ENCODE data around the gene UVRAG. TPM values are rescaled to one million over a fixed set of nuclear protein-coding genes. Genes with fewer than 3 reads are reported as not detected.

The UVRAG gene
- total and polyA plus RNA-seq, 2 of the 4 experiments (the other 2 are of a cell fraction) = 5.6 to 10.9 TPM

DNA sequence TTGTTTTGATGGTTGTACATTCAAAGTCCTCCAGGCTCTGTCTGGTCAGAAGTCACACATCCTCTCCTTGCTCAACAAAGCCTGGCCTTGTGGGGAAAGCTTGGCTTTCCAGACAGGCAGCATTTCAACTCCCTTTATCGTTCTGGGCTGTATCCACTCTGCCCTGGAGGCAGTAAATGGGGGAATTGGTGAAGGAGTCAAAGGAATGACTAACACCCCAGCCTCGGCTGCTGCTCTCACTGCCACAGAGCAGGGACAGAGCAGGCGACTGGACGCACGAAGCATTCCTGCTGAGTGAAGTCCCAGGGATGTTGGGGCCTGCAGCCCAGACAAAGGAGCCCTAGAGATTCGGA lies 338.5 kb downstream of the UVRAG start:
- H3K14ac ChIP-seq (replicated peaks; ENCODE audit: low read depth, low read length) = no peak overlapping the region
- H3K4me3 ChIP-seq (ENCODE audit: insufficient read depth, low read depth, low read length) = no peak overlapping the region
- no peaks in the 10 kb centered on the region for H4K20me1 ChIP-seq (ENCODE audit: insufficient read depth, low read length)
- H3K79me1 ChIP-seq (ENCODE audit: low read depth in 1 of 2, low read length in 2 of 2) = no peaks in the 10 kb centered on the region
- H3K18ac ChIP-seq (ENCODE audit: low read depth, low read length) = no peak overlapping the region
- H3K9me1 ChIP-seq (ENCODE audit: insufficient read depth, low read length) = peaks cover 3% of the 10 kb centered on the region; the same call in 1 of the 2 replicates
- no peaks in the 10 kb centered on the region for H3K36me3 ChIP-seq (ENCODE audit: control insufficient read depth, insufficient read depth, low read length)
- no peak overlapping the region for H2BK5ac ChIP-seq (ENCODE audit: low read depth, low read length, poor library complexity, severe bottlenecking)
- no peak overlapping the region for H3K27ac ChIP-seq (ENCODE audit: insufficient read depth, low read length)
- H3K27me3 ChIP-seq (ENCODE audit: control insufficient read depth, insufficient read depth, low read length) = peaks cover 20% of the 10 kb centered on the region
- no peak overlapping the region for H3K9ac ChIP-seq (ENCODE audit: low read depth, low read length)
- H3K9me3 ChIP-seq (ENCODE audit: control insufficient read depth, insufficient read depth, low read length) = no peaks in the 10 kb centered on the region
- H2BK20ac ChIP-seq (ENCODE audit: low read depth, low read length) = no peak overlapping the region
- H3K56ac ChIP-seq (ENCODE audit: extremely low read depth, insufficient read depth, low read length) = no peak overlapping the region
- BruUV-seq (replicated peaks) = no TSS peak
- H4K8ac ChIP-seq (ENCODE audit: low read depth in 2 of 2, low read length in 2 of 2) = no peak overlapping the region
- H4K5ac ChIP-seq (ENCODE audit: low read depth, low read length) = no peak overlapping the region
- H2AK9ac ChIP-seq (replicated peaks; ENCODE audit: low read depth, low read length, poor library complexity) = no peak overlapping the region
- peak; percentile 61 for ATAC-seq (ENCODE audit: low read depth)
- TF ChIP-seq MAFK (IDR thresholded peaks at IDR 0.05; ENCODE audit: low read depth, low read length) (no peak), BHLHE40 (IDR thresholded peaks at IDR 0.05; ENCODE audit: low read depth, low read length) (no peak), CEBPB (IDR thresholded peaks at IDR 0.05; ENCODE audit: low read depth, low read length) (no peak), MXI1 (IDR thresholded peaks at IDR 0.05; ENCODE audit: borderline replicate concordance, low read depth, low read length) (no peak), RAD21 (IDR thresholded peaks at IDR 0.05; ENCODE audit: low read length) (no peak), RCOR1 (IDR thresholded peaks at IDR 0.05; ENCODE audit: insufficient replicate concordance, low read length) (no peak), FOS (IDR thresholded peaks at IDR 0.05; ENCODE audit: low read depth, low read length) (no peak), POLR2A (IDR thresholded peaks at IDR 0.05; ENCODE audit: low read depth, low read length) (no peak), SMC3 (IDR thresholded peaks at IDR 0.05; ENCODE audit: low read depth, low read length) (no peak), CHD1 (IDR thresholded peaks at IDR 0.05; ENCODE audit: low read depth, low read length) (no peak), NFE2L2 (IDR thresholded peaks at IDR 0.05; ENCODE audit: low read depth, low read length) (no peak), MAZ (IDR thresholded peaks at IDR 0.05; ENCODE audit: borderline replicate concordance, low read depth, low read length) (no peak), RFX5 (IDR thresholded peaks at IDR 0.05; ENCODE audit: low read depth, low read length) (no peak)
- TF ChIP-seq, protein P1, sequence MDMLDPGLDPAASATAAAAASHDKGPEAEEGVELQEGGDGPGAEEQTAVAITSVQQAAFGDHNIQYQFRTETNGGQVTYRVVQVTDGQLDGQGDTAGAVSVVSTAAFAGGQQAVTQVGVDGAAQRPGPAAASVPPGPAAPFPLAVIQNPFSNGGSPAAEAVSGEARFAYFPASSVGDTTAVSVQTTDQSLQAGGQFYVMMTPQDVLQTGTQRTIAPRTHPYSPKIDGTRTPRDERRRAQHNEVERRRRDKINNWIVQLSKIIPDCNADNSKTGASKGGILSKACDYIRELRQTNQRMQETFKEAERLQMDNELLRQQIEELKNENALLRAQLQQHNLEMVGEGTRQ (IDR thresholded peaks at IDR 0.05; ENCODE audit: low read depth, low read length) = no peak
- TF ChIP-seq, protein P2, sequence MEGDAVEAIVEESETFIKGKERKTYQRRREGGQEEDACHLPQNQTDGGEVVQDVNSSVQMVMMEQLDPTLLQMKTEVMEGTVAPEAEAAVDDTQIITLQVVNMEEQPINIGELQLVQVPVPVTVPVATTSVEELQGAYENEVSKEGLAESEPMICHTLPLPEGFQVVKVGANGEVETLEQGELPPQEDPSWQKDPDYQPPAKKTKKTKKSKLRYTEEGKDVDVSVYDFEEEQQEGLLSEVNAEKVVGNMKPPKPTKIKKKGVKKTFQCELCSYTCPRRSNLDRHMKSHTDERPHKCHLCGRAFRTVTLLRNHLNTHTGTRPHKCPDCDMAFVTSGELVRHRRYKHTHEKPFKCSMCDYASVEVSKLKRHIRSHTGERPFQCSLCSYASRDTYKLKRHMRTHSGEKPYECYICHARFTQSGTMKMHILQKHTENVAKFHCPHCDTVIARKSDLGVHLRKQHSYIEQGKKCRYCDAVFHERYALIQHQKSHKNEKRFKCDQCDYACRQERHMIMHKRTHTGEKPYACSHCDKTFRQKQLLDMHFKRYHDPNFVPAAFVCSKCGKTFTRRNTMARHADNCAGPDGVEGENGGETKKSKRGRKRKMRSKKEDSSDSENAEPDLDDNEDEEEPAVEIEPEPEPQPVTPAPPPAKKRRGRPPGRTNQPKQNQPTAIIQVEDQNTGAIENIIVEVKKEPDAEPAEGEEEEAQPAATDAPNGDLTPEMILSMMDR (conservative IDR thresholded peaks at IDR 0.05; ENCODE audit: low read depth, low read length) = no peak
- TF ChIP-seq, protein P3, sequence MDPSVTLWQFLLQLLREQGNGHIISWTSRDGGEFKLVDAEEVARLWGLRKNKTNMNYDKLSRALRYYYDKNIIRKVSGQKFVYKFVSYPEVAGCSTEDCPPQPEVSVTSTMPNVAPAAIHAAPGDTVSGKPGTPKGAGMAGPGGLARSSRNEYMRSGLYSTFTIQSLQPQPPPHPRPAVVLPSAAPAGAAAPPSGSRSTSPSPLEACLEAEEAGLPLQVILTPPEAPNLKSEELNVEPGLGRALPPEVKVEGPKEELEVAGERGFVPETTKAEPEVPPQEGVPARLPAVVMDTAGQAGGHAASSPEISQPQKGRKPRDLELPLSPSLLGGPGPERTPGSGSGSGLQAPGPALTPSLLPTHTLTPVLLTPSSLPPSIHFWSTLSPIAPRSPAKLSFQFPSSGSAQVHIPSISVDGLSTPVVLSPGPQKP (IDR thresholded peaks at IDR 0.05; ENCODE audit: borderline replicate concordance, low read depth, low read length) = no peak
- POLR2A ChIA-PET (ENCODE audit: unreplicated experiment) = no interaction called here
- no peaks in the 10 kb centered on the region for H3K4me1 ChIP-seq (ENCODE audit: control insufficient read depth, insufficient read depth, low read length)
- H2AFZ ChIP-seq (replicated peaks; ENCODE audit: low read length, poor library complexity) = no peak overlapping the region
- H4K91ac ChIP-seq (ENCODE audit: insufficient read depth, low read depth, low read length) = no peak overlapping the region
- peak; percentile 40 for DNase-seq
- no peak overlapping the region for H2BK15ac ChIP-seq (ENCODE audit: low read depth, low read length)
- H3K4me2 ChIP-seq (ENCODE audit: low read depth, low read length) = no peak overlapping the region
- CTCF ChIA-PET = no interaction called here
- in situ Hi-C loops (cut with MboI; ENCODE audit: low sequenced_read_pairs) (loop anchor here (5.0 kb wide), 1 partner anchor 261 kb away; no protein-coding TSS in a partner anchor), intact Hi-C loops (cut with micrococcal nuclease) (loop anchor here (5.0 kb wide), 2 partner anchors 164 to 351 kb away; no protein-coding TSS in a partner anchor), dilution Hi-C loops (cut with HindIII; ENCODE audit: low sequenced_read_pairs, unreplicated experiment) (no loop called here)
- WGBS, 2 experiments (ENCODE audit: extremely low coverage in 2 of 2, insufficient read length in 1 of 2) = 83% methylated on average over 1 of the region's 6 CpGs; no CpG with 5 or more reads in 1 of the 2 experiments
- no peak overlapping the region for H3K4ac ChIP-seq (ENCODE audit: low read depth, low read length)
- no peak overlapping the region for H2AK5ac ChIP-seq (ENCODE audit: low read depth, low read length)
- H2BK120ac ChIP-seq (ENCODE audit: low read depth, low read length) = no peak overlapping the region
- H3K23ac ChIP-seq (ENCODE audit: low read depth, low read length) = no peak overlapping the region

Measured in IMR-90 (cell line).